DND-41 (cell line): Measurements from ENCODE around the gene PACS2.

ENCODE experiments used
- EZH2 ChIP-seq: IDR thresholded peaks from 3 replicates; pipeline ENCODE4 v1.6.1; 2012; ENCODE audit warnings: borderline replicate concordance, low read depth, mild to moderate bottlenecking, moderate library complexity, low read length, inconsistent platforms; ENCODE audit not compliant: severe bottlenecking
- TF ChIP-seq, protein P1 (sequence below): IDR thresholded peaks from 2 replicates; pipeline ENCODE4 v1.5.1; 2012; ENCODE audit warnings: borderline replicate concordance, low read length, moderate library complexity, mild to moderate bottlenecking; ENCODE audit not compliant: poor library complexity, severe bottlenecking; ENCODE audit errors: extremely low read depth

DNA sequence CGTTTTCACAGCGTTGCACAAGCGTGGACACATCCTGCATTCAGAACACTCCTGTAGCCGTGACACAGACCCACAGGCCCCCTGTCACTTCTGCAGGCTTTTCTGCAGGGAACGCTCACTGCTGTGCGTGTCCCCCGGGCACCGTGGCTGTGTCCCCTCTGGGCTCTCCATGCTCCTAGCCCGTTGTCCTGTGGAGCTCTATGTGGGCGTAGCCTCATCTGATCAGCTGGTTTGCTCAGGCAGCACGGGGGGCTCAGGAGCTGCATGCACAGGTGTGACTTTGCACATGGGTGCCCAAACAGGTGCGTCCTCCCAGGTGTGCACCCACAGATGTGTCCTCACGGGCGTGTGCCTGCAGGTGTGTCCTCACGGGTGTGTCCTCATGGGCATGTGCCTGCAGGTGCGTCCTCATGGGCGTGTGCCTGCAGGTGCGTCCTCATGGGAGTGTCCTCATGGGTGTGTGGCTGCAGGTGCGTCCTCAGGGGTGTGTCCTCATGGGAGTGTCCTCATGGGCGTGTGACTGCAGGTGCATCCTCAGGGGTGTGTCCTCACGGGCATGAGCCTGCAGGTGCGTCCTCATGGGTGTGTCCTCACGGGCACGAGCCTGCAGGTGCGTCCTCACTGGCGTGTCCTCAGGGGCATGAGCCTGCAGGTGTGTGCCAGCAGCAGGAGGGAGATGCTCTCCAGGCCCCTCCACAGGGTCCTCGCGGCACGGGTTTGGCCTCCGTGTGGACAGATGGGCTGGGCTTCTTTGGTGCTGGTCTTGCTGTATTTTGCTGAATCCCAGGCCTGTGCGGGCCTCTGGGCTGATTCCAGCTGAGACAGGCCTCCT lies 122.6 kb downstream of the PACS2 start:
- TF ChIP-seq, protein P1, sequence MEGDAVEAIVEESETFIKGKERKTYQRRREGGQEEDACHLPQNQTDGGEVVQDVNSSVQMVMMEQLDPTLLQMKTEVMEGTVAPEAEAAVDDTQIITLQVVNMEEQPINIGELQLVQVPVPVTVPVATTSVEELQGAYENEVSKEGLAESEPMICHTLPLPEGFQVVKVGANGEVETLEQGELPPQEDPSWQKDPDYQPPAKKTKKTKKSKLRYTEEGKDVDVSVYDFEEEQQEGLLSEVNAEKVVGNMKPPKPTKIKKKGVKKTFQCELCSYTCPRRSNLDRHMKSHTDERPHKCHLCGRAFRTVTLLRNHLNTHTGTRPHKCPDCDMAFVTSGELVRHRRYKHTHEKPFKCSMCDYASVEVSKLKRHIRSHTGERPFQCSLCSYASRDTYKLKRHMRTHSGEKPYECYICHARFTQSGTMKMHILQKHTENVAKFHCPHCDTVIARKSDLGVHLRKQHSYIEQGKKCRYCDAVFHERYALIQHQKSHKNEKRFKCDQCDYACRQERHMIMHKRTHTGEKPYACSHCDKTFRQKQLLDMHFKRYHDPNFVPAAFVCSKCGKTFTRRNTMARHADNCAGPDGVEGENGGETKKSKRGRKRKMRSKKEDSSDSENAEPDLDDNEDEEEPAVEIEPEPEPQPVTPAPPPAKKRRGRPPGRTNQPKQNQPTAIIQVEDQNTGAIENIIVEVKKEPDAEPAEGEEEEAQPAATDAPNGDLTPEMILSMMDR = no peak
- no peak for TF ChIP-seq EZH2
